Thyroid gland (tissue), 4 donors: Measurements from ENCODE around the gene ZFR. TPM values are rescaled to one million over a fixed set of nuclear protein-coding genes. Genes with fewer than 3 reads are reported as not detected.

Experiments used
- DNase-seq, 2 donors: peaks; one replicate each; pipeline ENCODE4 v3.0.0-alpha.2; 2019
- H3K27ac ChIP-seq, 3 donors: fragments of 200-600 bp; sonication (generic); 1 replicate in 2 of 3; 2 replicates in 1 of 3; pipeline ENCODE4 v1.5.1; 2016 to 2019; ENCODE audit warnings: mild to moderate bottlenecking in 1 of 3, moderate library complexity in 1 of 3
- H3K27me3 ChIP-seq: fragments of 200-600 bp; sonication (generic); one replicate; pipeline ENCODE4 v1.5.1; 2019
- H3K36me3 ChIP-seq, 2 donors: fragments of 200-600 bp; sonication (generic); one replicate each; pipeline ENCODE4 v1.5.1; 2016 to 2019
- H3K4me1 ChIP-seq, 2 donors: fragments of 200-600 bp; sonication (generic); one replicate each; pipeline ENCODE4 v1.5.1; 2017 to 2019
- H3K4me3 ChIP-seq, 3 donors: fragments of 200-600 bp; sonication (generic); replicated peaks in 1 of 3; 1 replicate in 2 of 3; 2 replicates in 1 of 3; pipeline ENCODE4 v1.5.1; 2016; ENCODE audit warnings: mild to moderate bottlenecking in 1 of 3
- H3K9me3 ChIP-seq: fragments of 200-600 bp; sonication (generic); one replicate; pipeline ENCODE4 v1.5.1; 2017
- POLR2A ChIP-seq, 2 donors: fragments of 450-650 bp; IDR thresholded peaks; one replicate each; pipeline ENCODE4 v1.6.1; 2017; ENCODE audit warnings: antibody characterized with exemption in 2 of 2, mild to moderate bottlenecking in 2 of 2, moderate library complexity in 1 of 2
- WGBS, 2 donors: methylation state at CpG; one replicate each; pipeline ENCODE4 v1.1.5; 2017; 5-methylcytosine and 5-hydroxymethylcytosine counted together
- intact Hi-C: fragments of 100-400 bp; cut with DNase I; formaldehyde crosslinking; loops from one replicate; pipeline ENCODE4 v1.15.1; 2023
- total RNA-seq, 4 donors: library from RNA; depleted of rRNA; stranded (reverse); fragments of >200 nt; gene quantifications; one replicate each; pipeline ENCODE4 v1.2.3, GENCODE V29; 2016
- TF ChIP-seq, protein P1 (sequence below), 6 experiments: fragments of 200-600 bp in 3 of 6; fragments of 450-650 bp in 3 of 6; sonication (generic) in 3 of 6; IDR thresholded peaks; one replicate each; pipeline ENCODE4 v1.5.1; 2016 to 2019; ENCODE audit warnings: antibody characterized with exemption in 6 of 6, mild to moderate bottlenecking in 2 of 6, inconsistent platforms in 1 of 6, moderate library complexity in 1 of 6

ZFR gene
- total RNA-seq, 4 donors from 2014 or later: 85.1 to 109 (median 92.2) TPM

DNA sequence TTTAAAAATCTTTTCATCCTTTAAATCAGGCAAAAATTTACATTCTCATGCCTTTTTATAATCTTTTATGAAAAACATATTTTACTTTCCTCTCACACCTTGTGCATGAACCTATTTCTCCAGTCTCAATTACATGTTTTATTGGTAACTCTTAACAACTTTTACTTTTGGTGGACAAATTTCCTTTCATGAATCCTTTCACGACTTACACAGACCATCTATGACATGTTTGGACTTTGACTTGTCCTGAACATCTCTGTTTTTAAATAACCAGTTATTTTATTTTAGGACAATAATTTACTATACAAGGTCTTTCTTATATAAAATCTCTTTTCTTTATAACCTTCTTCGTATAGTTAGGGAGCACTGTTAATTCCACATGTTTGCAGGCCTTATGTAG lies 105.3 kb downstream of the ZFR start:
- H3K27me3 ChIP-seq: no peaks in the 10 kb centered on the region
- no peak for DNase-seq
- H3K27ac ChIP-seq: no peak overlapping the region
- H3K4me1 ChIP-seq: no peaks in the 10 kb centered on the region
- intact Hi-C loops: no loop called here
- H3K9me3 ChIP-seq: no peaks in the 10 kb centered on the region
- no peak for TF ChIP-seq POLR2A (IDR thresholded peaks at IDR 0.05)
- TF ChIP-seq, protein P1, sequence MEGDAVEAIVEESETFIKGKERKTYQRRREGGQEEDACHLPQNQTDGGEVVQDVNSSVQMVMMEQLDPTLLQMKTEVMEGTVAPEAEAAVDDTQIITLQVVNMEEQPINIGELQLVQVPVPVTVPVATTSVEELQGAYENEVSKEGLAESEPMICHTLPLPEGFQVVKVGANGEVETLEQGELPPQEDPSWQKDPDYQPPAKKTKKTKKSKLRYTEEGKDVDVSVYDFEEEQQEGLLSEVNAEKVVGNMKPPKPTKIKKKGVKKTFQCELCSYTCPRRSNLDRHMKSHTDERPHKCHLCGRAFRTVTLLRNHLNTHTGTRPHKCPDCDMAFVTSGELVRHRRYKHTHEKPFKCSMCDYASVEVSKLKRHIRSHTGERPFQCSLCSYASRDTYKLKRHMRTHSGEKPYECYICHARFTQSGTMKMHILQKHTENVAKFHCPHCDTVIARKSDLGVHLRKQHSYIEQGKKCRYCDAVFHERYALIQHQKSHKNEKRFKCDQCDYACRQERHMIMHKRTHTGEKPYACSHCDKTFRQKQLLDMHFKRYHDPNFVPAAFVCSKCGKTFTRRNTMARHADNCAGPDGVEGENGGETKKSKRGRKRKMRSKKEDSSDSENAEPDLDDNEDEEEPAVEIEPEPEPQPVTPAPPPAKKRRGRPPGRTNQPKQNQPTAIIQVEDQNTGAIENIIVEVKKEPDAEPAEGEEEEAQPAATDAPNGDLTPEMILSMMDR (IDR thresholded peaks at IDR 0.05): no peak
- no peaks in the 10 kb centered on the region for H3K36me3 ChIP-seq
- no peak overlapping the region for H3K4me3 ChIP-seq
- 71 to 76% methylated on average over 2 of the region's 2 CpGs for WGBS, 2 donors

DNA sequence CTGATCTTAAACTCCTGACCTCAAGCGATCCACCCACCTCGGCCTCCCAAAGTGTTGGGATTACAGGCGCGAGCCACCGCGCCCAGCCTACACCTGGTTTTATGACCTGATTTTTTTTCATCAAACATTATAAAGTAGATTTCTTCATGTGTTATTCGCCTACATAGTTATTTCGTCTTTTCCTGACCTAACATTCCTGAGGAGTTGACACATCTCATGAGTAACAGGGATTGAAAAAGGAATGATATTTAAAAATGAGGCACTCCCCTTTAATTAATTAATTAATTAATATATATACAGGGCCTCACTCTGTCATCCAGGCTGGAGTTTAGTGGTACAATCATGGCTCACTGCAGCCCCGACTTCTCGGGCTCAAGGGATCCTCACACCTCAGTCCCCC lies 111.6 kb downstream of the ZFR start:
- 97 to 98% methylated on average over 10 of the region's 10 CpGs for WGBS, 2 donors
- intact Hi-C loops: loop anchor here (5.0 kb wide), 1 partner anchor 101 kb away; no protein-coding TSS in a partner anchor
- no peak overlapping the region for H3K27ac ChIP-seq

DNA sequence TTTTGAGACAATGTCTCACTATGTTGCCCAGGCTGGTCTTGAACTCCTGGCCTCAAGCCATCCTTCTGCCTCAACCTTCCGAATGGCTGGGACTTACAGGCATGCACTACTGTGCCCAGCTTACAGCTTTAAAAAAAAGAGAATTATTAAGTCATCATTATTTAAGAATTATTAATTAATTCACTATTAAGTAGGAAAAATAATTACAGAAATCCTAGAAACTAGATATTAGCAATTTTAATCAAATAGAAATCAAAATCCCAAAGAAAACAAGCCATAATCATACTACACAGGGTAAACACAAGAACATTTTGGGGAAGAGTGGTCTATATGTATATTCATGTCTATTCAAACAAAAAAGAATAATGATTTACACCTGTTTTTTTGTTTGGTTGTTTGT lies 112.2 kb downstream of the ZFR start:
- Histone ChIP-seq H3K9me3 (no peaks in the 10 kb centered on the region), H3K27me3 (no peaks in the 10 kb centered on the region), H3K4me3 (no peak overlapping the region), H3K36me3 (no peaks in the 10 kb centered on the region), H3K27ac (no peak overlapping the region), H3K4me1 (peaks cover 12% of the 10 kb centered on the region in 2 donors)
- intact Hi-C loops: loop anchor here (5.0 kb wide), 1 partner anchor 100 kb away; no protein-coding TSS in a partner anchor
- DNase-seq: no peak
- TF ChIP-seq, protein P1 (IDR thresholded peaks at IDR 0.05): no peak
- TF ChIP-seq POLR2A (IDR thresholded peaks at IDR 0.05): no peak
- 100% methylated on average over 1 of the region's 1 CpG for WGBS, 2 donors

More for the DNA sequence above, 111.6 kb downstream of the ZFR start:
- Histone ChIP-seq H3K4me3 (no peak overlapping the region), H3K36me3 (no peaks in the 10 kb centered on the region), H3K9me3 (no peaks in the 10 kb centered on the region), H3K27me3 (no peaks in the 10 kb centered on the region), H3K4me1 (peaks cover 12% of the 10 kb centered on the region in 2 donors)
- no peak for TF ChIP-seq POLR2A (IDR thresholded peaks at IDR 0.05)
- TF ChIP-seq, protein P1 (IDR thresholded peaks at IDR 0.05): no peak
- no peak for DNase-seq

DNA sequence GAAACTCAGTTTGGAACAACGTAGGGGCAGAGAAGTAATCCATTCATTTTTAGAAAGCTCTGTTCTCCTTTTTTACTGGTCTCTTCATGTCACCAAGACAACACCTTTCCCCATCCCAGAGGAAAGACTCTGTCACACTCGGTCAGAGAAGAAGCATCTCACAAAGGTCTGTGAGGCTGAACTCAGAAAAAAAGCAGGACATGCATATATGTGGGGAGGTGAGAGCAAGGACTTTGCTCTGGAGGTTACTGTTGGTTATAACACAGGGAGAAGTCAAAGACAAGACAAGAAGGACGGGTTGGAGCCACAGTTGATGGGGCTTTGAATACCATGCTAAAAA lies 112.6 kb downstream of the ZFR start:
- DNase-seq: no peak
- H3K27me3 ChIP-seq: no peaks in the 10 kb centered on the region
- peaks cover 12% of the 10 kb centered on the region in 2 donors for H3K4me1 ChIP-seq
- TF ChIP-seq, protein P1 (IDR thresholded peaks at IDR 0.05): no peak
- TF ChIP-seq POLR2A (IDR thresholded peaks at IDR 0.05): no peak
- H3K27ac ChIP-seq: peak overlapping the region in 2 of 3 donors; percentile 44 to 54
- H3K36me3 ChIP-seq: no peaks in the 10 kb centered on the region
- H3K4me3 ChIP-seq: no peak overlapping the region
- intact Hi-C loops: loop anchor here (5.0 kb wide), 1 partner anchor 100 kb away; no protein-coding TSS in a partner anchor
- H3K9me3 ChIP-seq: no peaks in the 10 kb centered on the region
- WGBS, 2 donors: 51 to 52% methylated on average over 3 of the region's 3 CpGs

DNA sequence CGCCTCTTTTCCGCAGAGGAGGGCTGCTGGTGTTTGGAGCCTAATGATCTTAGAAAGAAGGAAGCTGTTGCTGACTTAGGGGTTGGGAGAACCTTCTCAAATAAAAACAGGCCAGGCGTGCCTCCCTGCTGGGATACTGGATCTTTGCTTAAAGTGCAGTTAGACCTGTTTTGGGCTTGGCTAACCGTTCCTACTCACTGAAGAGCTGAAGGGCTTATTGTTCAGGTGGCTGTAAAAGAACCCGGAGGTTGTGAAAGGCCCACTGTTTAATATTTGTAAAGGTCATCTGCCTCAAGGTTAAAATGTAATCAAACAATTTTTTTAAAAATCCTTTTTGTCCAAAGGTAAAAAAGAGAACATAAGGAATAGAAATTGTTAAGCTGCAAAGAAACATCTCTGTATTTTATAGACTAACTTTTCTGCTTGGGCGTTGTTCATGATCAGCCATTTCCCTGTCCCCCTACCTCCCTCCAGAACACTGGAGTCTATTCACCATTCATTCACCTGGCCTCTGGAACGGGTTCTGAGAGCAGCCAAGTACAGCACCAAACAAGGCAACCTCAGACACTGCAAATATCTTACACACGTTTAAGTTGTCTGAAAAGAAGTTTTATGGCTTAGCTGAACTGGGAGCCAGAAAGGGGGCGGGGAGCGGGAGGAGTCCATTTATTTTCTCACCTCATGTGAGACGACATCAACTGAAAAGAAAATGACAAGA lies 113.2 kb downstream of the ZFR start:
- intact Hi-C loops: loop anchor here (5.0 kb wide), 1 partner anchor 99 kb away; no protein-coding TSS in a partner anchor
- H3K4me1 ChIP-seq: peaks cover 12% of the 10 kb centered on the region in 2 donors
- H3K4me3 ChIP-seq: no peak overlapping the region
- DNase-seq: peak; percentile 71 to 74
- H3K27me3 ChIP-seq: no peaks in the 10 kb centered on the region
- 51 to 55% methylated on average over 11 of the region's 11 CpGs for WGBS, 2 donors
- H3K27ac ChIP-seq: peak overlapping the region; percentile 44 to 54 (median 52)
- H3K36me3 ChIP-seq: no peaks in the 10 kb centered on the region
- TF ChIP-seq, protein P1 (IDR thresholded peaks at IDR 0.05): no peak
- TF ChIP-seq POLR2A (IDR thresholded peaks at IDR 0.05): no peak
- no peaks in the 10 kb centered on the region for H3K9me3 ChIP-seq
